Renal pelvis (tissue), 12 donors: Measurements from ENCODE around the gene MANSC4. TPM values are rescaled to one million over a fixed set of nuclear protein-coding genes. Genes with fewer than 3 reads are reported as not detected.

Experiments
- DNase-seq: peaks from one replicate; pipeline ENCODE4 v3.0.0-alpha.2; 2013
- long read RNA-seq, 16 experiments: transcript quantifications; one replicate each; lab custom pipeline, GENCODE V29; 2026
- polyA plus RNA-seq, 3 donors: library from polyadenylated mRNA; unstranded; fragments of 120-200 nt; gene quantifications; one replicate each; pipeline ENCODE4 v1.2.1, GENCODE V29; 2013; ENCODE audit not compliant: insufficient read length in 3 of 3

The MANSC4 gene
- polyA plus RNA-seq: under 1 TPM; 0.24 to 0.89 (median 0.51) TPM
- long read RNA-seq, donor 1, partial matches to known transcripts: 82 of 83 reads
- long read RNA-seq, donor 1, other reads (novel, unspliced or antisense): 0 of 83 reads
- long read RNA-seq, donor 2: 0 reads
- long read RNA-seq, donor 3: 0 reads
- long read RNA-seq, donor 4: 0 reads
- long read RNA-seq, donor 5: 0 reads
- long read RNA-seq, donor 6: 0 reads
- long read RNA-seq, donor 7: 0 reads
- long read RNA-seq, donor 8: 0 reads
- long read RNA-seq, donor 9: 0 reads
- long read RNA-seq, donor 10: 0 reads
- long read RNA-seq, donor 11: 0 reads
- long read RNA-seq, donor 12: 0 reads
- long read RNA-seq, donor 13, partial matches to known transcripts: 0 of 1 reads
- long read RNA-seq, donor 13, other reads (novel, unspliced or antisense): 0 of 1 reads
- long read RNA-seq, donor 14: 0 reads
- long read RNA-seq, donor 15: 0 reads
- long read RNA-seq, donor 16: 0 reads

- peak; percentile 69 for DNase-seq
Measured at GRCh38 chr12:27779920-27780611, at the start of gene MANSC4, which contains the start of gene KLHL42. MANSC4 (minus strand) TSS chr12:27780236; CDS start chr12:27771276, 8,960 bp downstream. KLHL42 (plus strand) TSS chr12:27780233; CDS start chr12:27780331, 98 bp downstream.

GRCh38 chr12:27828196-27828595 lies 48.2 kb upstream of the MANSC4 start:
- no peak for DNase-seq

- no peak for DNase-seq
Measured at GRCh38 chr12:27826076-27826475, 46.0 kb upstream of the MANSC4 start.

GRCh38 chr12:27824126-27824842 lies 44.2 kb upstream of the MANSC4 start:
- DNase-seq: no peak

GRCh38 chr12:27823038-27823437 lies 43.0 kb upstream of the MANSC4 start:
- DNase-seq: no peak

- DNase-seq: no peak
Measured at GRCh38 chr12:27822076-27822712, 42.2 kb upstream of the MANSC4 start.

- DNase-seq: peak; percentile 81
Measured at GRCh38 chr12:27821259-27821973, 41.4 kb upstream of the MANSC4 start.

- DNase-seq: no peak
Measured at GRCh38 chr12:27820564-27820963, 40.5 kb upstream of the MANSC4 start.

GRCh38 chr12:27818401-27818918 lies 38.4 kb upstream of the MANSC4 start:
- DNase-seq: no peak

GRCh38 chr12:27817766-27818165 lies 37.7 kb upstream of the MANSC4 start:
- DNase-seq: no peak

GRCh38 chr12:27814851-27815591 lies 35.0 kb upstream of the MANSC4 start:
- no peak for DNase-seq

GRCh38 chr12:27814411-27814810 lies 34.4 kb upstream of the MANSC4 start:
- no peak for DNase-seq

GRCh38 chr12:27812502-27812901 lies 32.5 kb upstream of the MANSC4 start:
- DNase-seq: no peak

- no peak for DNase-seq
Measured at GRCh38 chr12:27810756-27811155, 30.7 kb upstream of the MANSC4 start.

- DNase-seq: no peak
Measured at GRCh38 chr12:27808841-27809240, 28.8 kb upstream of the MANSC4 start.

GRCh38 chr12:27807063-27807703 lies 27.1 kb upstream of the MANSC4 start:
- DNase-seq: no peak

GRCh38 chr12:27806259-27806658 lies 26.2 kb upstream of the MANSC4 start:
- no peak for DNase-seq

- no peak for DNase-seq
Measured at GRCh38 chr12:27805238-27805637, 25.2 kb upstream of the MANSC4 start.

GRCh38 chr12:27802936-27803335 lies 22.9 kb upstream of the MANSC4 start:
- no peak for DNase-seq

- DNase-seq: no peak
Measured at GRCh38 chr12:27802511-27802910, 22.5 kb upstream of the MANSC4 start.
